K562 (cell line): ENCODE results near the gene DCAF10. TPM values are rescaled to one million over a fixed set of nuclear protein-coding genes. Genes with fewer than 3 reads are reported as not detected.

Experiments used
- AFF4 ChIP-seq: sonication (generic); formaldehyde crosslinking; IDR thresholded peaks from 2 replicates; pipeline ENCODE4 v1.8.0; 2023; ENCODE audit warnings: mild to moderate bottlenecking, missing genetic modification reagents
- CBX3 ChIP-seq, 2 experiments: IDR thresholded peaks; 1 replicate in 1 of 2; 2 replicates in 1 of 2; pipeline ENCODE4 v1.6.1; 2012; ENCODE audit warnings: inconsistent platforms in 2 of 2, low read length in 2 of 2, borderline replicate concordance in 1 of 2, control low read depth in 1 of 2
- FOXP4 ChIP-seq: sonication (generic); formaldehyde crosslinking; IDR thresholded peaks from 2 replicates; pipeline ENCODE4 v1.8.0; 2022; ENCODE audit warnings: mild to moderate bottlenecking, missing genetic modification reagents, borderline replicate concordance
- HDAC3 ChIP-seq: fragments of 450-650 bp; IDR thresholded peaks from 2 replicates; pipeline ENCODE4 v1.6.1; 2018; ENCODE audit warnings: borderline replicate concordance, mild to moderate bottlenecking, moderate library complexity; ENCODE audit not compliant: partially characterized antibody
- KLF16 ChIP-seq: IDR thresholded peaks from 2 replicates; pipeline ENCODE4 v1.6.1; 2016; ENCODE audit warnings: antibody characterized with exemption
- MECOM ChIP-seq: fragments of 250-450 bp; sonication (Bioruptor Pico); IDR thresholded peaks from 2 replicates; pipeline ENCODE4 v1.8.0; 2022; ENCODE audit warnings: inconsistent platforms
- NKRF ChIP-seq: fragments of 450-650 bp; IDR thresholded peaks from 2 replicates; pipeline ENCODE4 v1.6.1; 2016; ENCODE audit warnings: borderline replicate concordance
- PCBP1 ChIP-seq: fragments of 200-400 bp; formaldehyde crosslinking; IDR thresholded peaks from 2 replicates; pipeline ENCODE4 v1.6.1; 2018; ENCODE audit warnings: mild to moderate bottlenecking, low read depth, low read length; ENCODE audit not compliant: poor library complexity, severe bottlenecking
- ZBTB1 ChIP-seq: sonication (generic); formaldehyde crosslinking; IDR thresholded peaks from 2 replicates; pipeline ENCODE4 v1.8.1; 2023; ENCODE audit warnings: missing genetic modification reagents, low read depth, mild to moderate bottlenecking, borderline replicate concordance
- ZBTB5 ChIP-seq: fragments of 450-650 bp; IDR thresholded peaks from 2 replicates; pipeline ENCODE4 v1.6.1; 2017; ENCODE audit warnings: antibody characterized with exemption
- ZNF583 ChIP-seq: fragments of 250-450 bp; sonication (Bioruptor Pico); IDR thresholded peaks from 2 replicates; pipeline ENCODE4 v1.4.0; 2020
- polyA plus RNA-seq, 8 experiments: library from polyadenylated mRNA; depleted of rRNA in 4 of 8; stranded (reverse) in 5 of 8; unstranded in 3 of 8; fragments of >200 nt; fragmentation: Nextera tagmentation in 2 of 8; fragmentation: Illumina TruSeq in 1 of 8; extraction: Ambion mirVana in 2 of 8; extraction: Trizol in 1 of 8; gene quantifications; 2 replicates each; pipeline versions ENCODE4 v1.2.1 to v1.2.3, GENCODE V29; 2011 to 2014; ENCODE audit warnings: inconsistent platforms in 1 of 8, missing spikeins in 1 of 8
- total RNA-seq, 7 experiments: library from RNA; depleted of rRNA in 6 of 7; stranded (reverse); fragments of >200 nt in 6 of 7; fragmentation: Illumina TruSeq in 2 of 7; extraction: Trizol in 2 of 7; gene quantifications; 2 replicates each; pipeline versions ENCODE4 v1.2.1 to v1.2.3, GENCODE V29; 2011 to 2021; ENCODE audit warnings: low replicate concordance in 1 of 7

The DCAF10 gene
- total and polyA plus RNA-seq, 9 of the 15 experiments (the other 6 are each of a cell fraction or from before 2014, with no cell fraction given) = 6.8 to 40.1 (median 16.9) TPM

- TF ChIP-seq CBX3 (IDR thresholded peaks at IDR 0.05; ENCODE audit: borderline replicate concordance in 1 of 2, low read length in 2 of 2) (peak in 1 of 2 experiments; percentile 70; a peak in 1 of 3 replicates), FOXP4 (CRISPR knock-in tag) (peak; percentile 18; the same call in 1 of the 2 replicates), HDAC3 (no peak), NKRF (peak; percentile 91), KLF16 (no peak), MECOM (CRISPR knock-in tag) (0 out of 2 replicates have a peak, but pooled peaks have one; percentile 27), ZNF583 (CRISPR knock-in tag) (0 out of 2 replicates have a peak, but pooled peaks have one; percentile 26), ZBTB1 (CRISPR knock-in tag) (0 out of 2 replicates have a peak, but pooled peaks have one; percentile 59), PCBP1 (peak; percentile 95), ZBTB5 (peak; percentile 43; the same call in 1 of the 2 replicates), AFF4 (CRISPR knock-in tag) (peak; percentile 79; the same call in 1 of the 2 replicates)
Measured at GRCh38 chr9:37784616-37785483, 15.7 kb upstream of the DCAF10 start, which contains the start of gene EXOSC3 (continued).
